IPS DF 6.9 (cell line): ENCODE measurements around the gene RYR1.

Experiments
- DNase-seq: peaks from one replicate; pipeline ENCODE4 v3.0.0-alpha.2; 2013; ENCODE audit warnings: low read depth, low spot score
- H3K27ac ChIP-seq: one replicate; pipeline ENCODE4 v1.5.1; 2013; ENCODE audit warnings: low read length, control low read depth
- H3K27me3 ChIP-seq: 2 replicates; pipeline ENCODE4 v1.6.1; 2013; ENCODE audit warnings: mild to moderate bottlenecking, low read length; ENCODE audit not compliant: control insufficient read depth, insufficient read depth
- H3K36me3 ChIP-seq: 2 replicates; pipeline ENCODE4 v1.6.1; 2013; ENCODE audit warnings: low read length; ENCODE audit not compliant: control insufficient read depth, insufficient read depth
- H3K4me1 ChIP-seq: 2 replicates; pipeline ENCODE4 v1.6.1; 2013; ENCODE audit warnings: low read length; ENCODE audit not compliant: control insufficient read depth, insufficient read depth
- H3K4me3 ChIP-seq: 2 replicates; pipeline ENCODE4 v1.5.1; 2013; ENCODE audit warnings: mild to moderate bottlenecking, low read length
- H3K9me3 ChIP-seq: 2 replicates; pipeline ENCODE4 v1.6.1; 2013; ENCODE audit warnings: low read length, inconsistent platforms; ENCODE audit not compliant: control insufficient read depth, insufficient read depth
- WGBS: extraction: QIAGEN DNeasy Blood & Tissue Kit; methylation state at CpG from one replicate; pipeline ENCODE4 v1.1.7; 2013; ENCODE audit warnings: mixed read lengths, missing lambda C conversion rate; ENCODE audit not compliant: insufficient read length, insufficient coverage; 5-methylcytosine and 5-hydroxymethylcytosine counted together

The RYR1 gene

GRCh38 chr19:38443458-38443999, 10.0 kb downstream of the RYR1 start:
- DNase-seq: no peak
- Histone ChIP-seq H3K36me3 (peaks cover 11% of the 10 kb centered on the region), H3K4me3 (no peak overlapping the region), H3K27me3 (no peaks in the 10 kb centered on the region), H3K4me1 (peaks cover 6% of the 10 kb centered on the region), H3K27ac (no peak overlapping the region), H3K9me3 (no peaks in the 10 kb centered on the region)
- no CpG with 5 or more reads among the region's 15 CpGs for WGBS

DNA sequence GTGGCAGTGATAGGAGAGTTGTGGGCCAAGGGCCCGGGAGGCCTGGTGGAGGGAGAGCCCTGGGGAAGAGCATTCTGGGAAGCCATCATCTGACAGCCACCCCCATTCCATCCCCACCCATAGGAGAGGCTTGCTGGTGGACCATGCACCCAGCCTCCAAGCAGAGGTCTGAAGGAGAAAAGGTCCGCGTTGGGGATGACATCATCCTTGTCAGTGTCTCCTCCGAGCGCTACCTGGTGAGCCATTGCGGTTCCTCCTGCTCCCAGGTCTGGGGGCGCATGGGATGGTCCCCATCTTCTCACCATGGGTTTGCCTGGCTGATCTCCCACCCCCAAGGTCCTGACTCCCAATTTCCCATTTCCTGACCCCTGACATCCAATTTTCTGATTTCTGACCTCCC, 10.5 kb downstream of the RYR1 start:
- WGBS: no CpG with 5 or more reads among the region's 7 CpGs
- Histone ChIP-seq H3K4me3 (no peak overlapping the region), H3K27me3 (no peaks in the 10 kb centered on the region), H3K9me3 (no peaks in the 10 kb centered on the region), H3K36me3 (peaks cover 11% of the 10 kb centered on the region), H3K27ac (no peak overlapping the region), H3K4me1 (peaks cover 6% of the 10 kb centered on the region)
- DNase-seq: no peak

DNA sequence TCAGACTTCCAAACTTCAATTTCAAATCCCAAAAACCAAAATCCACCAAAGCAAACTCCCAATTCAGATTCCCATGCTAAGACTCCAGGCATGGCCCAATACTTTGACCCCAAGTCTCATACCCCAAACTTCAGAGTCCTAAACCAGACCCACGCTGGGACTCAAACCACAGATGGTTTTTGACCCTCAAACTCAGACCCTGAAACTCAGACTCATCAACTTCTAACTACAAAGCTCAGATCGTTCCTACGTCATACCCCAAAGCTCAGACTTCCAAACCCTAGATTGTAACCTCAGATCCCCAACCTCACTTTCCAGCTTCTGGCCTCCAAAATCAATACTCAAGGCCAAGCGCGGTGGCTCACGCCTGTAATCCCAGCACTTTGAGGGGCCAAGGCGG, 11.9 kb downstream of the RYR1 start:
- no peak overlapping the region for H3K4me3 ChIP-seq
- H3K9me3 ChIP-seq: no peaks in the 10 kb centered on the region
- WGBS: no CpG with 5 or more reads among the region's 7 CpGs

DNA sequence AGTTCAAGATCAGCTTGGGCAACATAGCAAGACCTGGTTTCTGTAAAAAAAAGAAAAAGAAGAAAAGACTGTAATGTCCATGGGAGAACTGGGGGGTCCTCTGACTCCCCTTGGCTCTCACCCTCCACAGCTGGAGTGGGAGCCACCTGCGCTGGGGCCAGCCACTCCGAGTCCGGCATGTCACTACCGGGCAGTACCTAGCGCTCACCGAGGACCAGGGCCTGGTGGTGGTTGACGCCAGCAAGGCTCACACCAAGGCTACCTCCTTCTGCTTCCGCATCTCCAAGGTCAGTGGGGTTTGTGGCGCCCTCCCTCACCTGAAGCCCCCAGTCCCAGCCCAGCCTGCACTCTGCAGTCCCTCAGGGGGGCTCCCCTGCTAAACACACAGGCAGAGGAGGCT, 14.7 kb downstream of the RYR1 start:
- DNase-seq: no peak
- H3K27ac ChIP-seq: no peak overlapping the region
- H3K36me3 ChIP-seq: peaks cover 14% of the 10 kb centered on the region
- no peaks in the 10 kb centered on the region for H3K27me3 ChIP-seq
- peaks cover 3% of the 10 kb centered on the region; the same call in 1 of the 2 replicates for H3K4me1 ChIP-seq
- no CpG with 5 or more reads among the region's 9 CpGs for WGBS
- no peaks in the 10 kb centered on the region for H3K9me3 ChIP-seq
- H3K4me3 ChIP-seq: no peak overlapping the region

More for the DNA sequence above, 11.9 kb downstream of the RYR1 start:
- no peak for DNase-seq
- Histone ChIP-seq H3K4me1 (peaks cover 6% of the 10 kb centered on the region), H3K27me3 (no peaks in the 10 kb centered on the region), H3K36me3 (peaks cover 11% of the 10 kb centered on the region), H3K27ac (no peak overlapping the region)

GRCh38 chr19:38449518-38449917, 16.0 kb downstream of the RYR1 start:
- no peak for DNase-seq
- H3K4me3 ChIP-seq: no peak overlapping the region

GRCh38 chr19:38451036-38451435, 17.5 kb downstream of the RYR1 start:
- Histone ChIP-seq H3K27me3 (no peaks in the 10 kb centered on the region), H3K27ac (no peak overlapping the region), H3K36me3 (peaks cover 4% of the 10 kb centered on the region), H3K4me1 (peaks cover 3% of the 10 kb centered on the region; the same call in 1 of the 2 replicates), H3K4me3 (no peak overlapping the region), H3K9me3 (no peaks in the 10 kb centered on the region)
- no CpG with 5 or more reads among the region's 8 CpGs for WGBS
- DNase-seq: no peak

More at GRCh38 chr19:38449518-38449917, 16.0 kb downstream of the RYR1 start:
- peaks cover 4% of the 10 kb centered on the region for H3K36me3 ChIP-seq
- H3K27ac ChIP-seq: no peak overlapping the region
- H3K9me3 ChIP-seq: no peaks in the 10 kb centered on the region
- WGBS: no CpG with 5 or more reads among the region's 5 CpGs
- no peaks in the 10 kb centered on the region for H3K27me3 ChIP-seq
- peaks cover 3% of the 10 kb centered on the region; the same call in 1 of the 2 replicates for H3K4me1 ChIP-seq

GRCh38 chr19:38451629-38452028, 18.1 kb downstream of the RYR1 start:
- Histone ChIP-seq H3K4me3 (no peak overlapping the region), H3K4me1 (peaks cover 3% of the 10 kb centered on the region; the same call in 1 of the 2 replicates), H3K27ac (no peak overlapping the region), H3K9me3 (no peaks in the 10 kb centered on the region), H3K27me3 (no peaks in the 10 kb centered on the region), H3K36me3 (peaks cover 4% of the 10 kb centered on the region)
- DNase-seq: no peak
- WGBS: no CpG with 5 or more reads among the region's 9 CpGs

- no CpG with 5 or more reads among the region's 45 CpGs for WGBS
Observed at GRCh38 chr19:38452430-38453366, 19.2 kb downstream of the RYR1 start.

DNA sequence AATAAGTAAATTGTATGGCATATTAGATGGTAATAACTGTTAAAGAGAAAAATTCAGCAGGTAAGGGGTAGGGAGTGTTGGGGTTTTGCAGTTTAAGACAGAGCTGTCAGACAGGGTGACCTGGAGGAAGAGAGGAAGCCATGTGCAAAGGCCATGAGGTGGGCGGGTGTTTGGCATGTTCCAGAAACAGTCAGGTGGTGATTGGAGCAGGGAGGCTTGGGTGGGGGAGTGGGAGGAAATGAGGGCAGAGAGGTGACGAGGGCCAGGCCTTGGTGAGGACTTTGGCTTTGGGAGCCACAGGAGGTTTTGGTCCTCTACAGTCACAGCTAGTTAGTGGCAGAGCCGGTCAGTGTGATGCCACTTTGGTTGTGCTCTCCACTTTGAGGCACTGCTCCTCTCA, 20.1 kb downstream of the RYR1 start:
- no peak for DNase-seq
- Histone ChIP-seq H3K4me1 (peaks cover 3% of the 10 kb centered on the region; the same call in 1 of the 2 replicates), H3K27me3 (no peaks in the 10 kb centered on the region), H3K36me3 (peaks cover 12% of the 10 kb centered on the region), H3K9me3 (no peaks in the 10 kb centered on the region), H3K4me3 (no peak overlapping the region), H3K27ac (no peak overlapping the region)
- no CpG with 5 or more reads among the region's 3 CpGs for WGBS

More at GRCh38 chr19:38452430-38453366, 19.2 kb downstream of the RYR1 start:
- Histone ChIP-seq H3K36me3 (peaks cover 9% of the 10 kb centered on the region), H3K4me1 (peaks cover 3% of the 10 kb centered on the region; the same call in 1 of the 2 replicates), H3K4me3 (no peak overlapping the region), H3K27ac (no peak overlapping the region), H3K9me3 (no peaks in the 10 kb centered on the region), H3K27me3 (no peaks in the 10 kb centered on the region)
- DNase-seq: peak; percentile 84

DNA sequence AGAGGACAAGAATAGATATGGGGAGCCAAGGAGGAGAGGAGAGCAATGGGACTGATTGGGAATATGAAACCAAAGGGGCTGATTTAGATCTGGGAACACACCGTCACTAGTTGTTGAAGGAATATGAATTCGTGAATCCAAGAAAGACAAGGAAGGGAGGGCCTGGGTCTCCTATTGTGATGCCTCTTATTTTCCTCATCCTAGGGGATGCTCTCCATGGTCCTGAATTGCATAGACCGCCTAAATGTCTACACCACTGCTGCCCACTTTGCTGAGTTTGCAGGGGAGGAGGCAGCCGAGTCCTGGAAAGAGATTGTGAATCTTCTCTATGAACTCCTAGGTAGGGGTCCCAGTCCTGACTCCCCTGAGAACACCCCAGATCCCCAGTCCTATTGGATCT, 21.5 kb downstream of the RYR1 start:
- no peaks in the 10 kb centered on the region for H3K9me3 ChIP-seq
- DNase-seq: no peak
- H3K27ac ChIP-seq: no peak overlapping the region
- H3K36me3 ChIP-seq: peaks cover 19% of the 10 kb centered on the region
- H3K27me3 ChIP-seq: no peaks in the 10 kb centered on the region
- H3K4me1 ChIP-seq: peaks cover 3% of the 10 kb centered on the region; the same call in 1 of the 2 replicates
- no peak overlapping the region for H3K4me3 ChIP-seq
- WGBS: no CpG with 5 or more reads among the region's 4 CpGs
